ENCODE results near the gene CLSTN2.

Gene CLSTN2

DNA sequence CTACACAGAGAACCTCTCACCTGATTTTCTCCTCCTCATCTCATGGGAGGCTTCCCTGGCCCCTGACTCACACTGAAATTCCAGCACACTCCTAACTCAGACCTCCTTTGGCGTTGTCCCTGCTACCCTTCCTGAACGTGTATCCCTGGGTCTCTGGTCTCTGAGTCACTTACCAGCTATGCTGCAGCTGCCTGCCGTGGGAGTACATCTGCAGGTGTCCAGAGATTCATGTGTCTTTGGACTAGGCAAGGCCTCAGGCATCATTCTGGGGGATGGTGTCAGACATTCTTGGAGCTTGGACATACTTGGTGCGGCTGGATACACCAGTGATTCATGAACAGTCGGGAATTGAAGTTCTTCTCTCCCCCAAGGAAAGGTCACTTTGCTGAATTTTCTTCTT lies 594.1 kb downstream of the CLSTN2 start:
- no peak for DNase-seq

DNA sequence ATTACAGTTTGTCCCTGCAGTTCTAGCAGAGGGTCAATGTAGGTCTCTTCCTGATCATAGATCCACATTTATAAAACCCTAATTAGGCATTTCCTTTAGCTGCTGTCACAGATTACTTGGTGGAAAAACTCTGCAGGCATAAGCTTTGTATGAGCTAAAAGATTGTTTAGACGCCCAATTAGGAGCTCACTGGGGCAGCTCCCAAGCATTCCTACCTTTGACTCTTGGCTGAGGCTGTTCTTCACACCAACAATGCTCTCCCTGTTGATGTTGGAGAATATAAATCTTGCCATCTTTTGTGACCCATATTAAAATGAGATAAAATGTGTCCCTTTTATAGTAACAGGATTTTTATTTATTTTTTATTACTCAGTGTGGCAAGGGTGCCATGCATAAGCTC lies 594.6 kb downstream of the CLSTN2 start:
- DNase-seq = no peak

DNA sequence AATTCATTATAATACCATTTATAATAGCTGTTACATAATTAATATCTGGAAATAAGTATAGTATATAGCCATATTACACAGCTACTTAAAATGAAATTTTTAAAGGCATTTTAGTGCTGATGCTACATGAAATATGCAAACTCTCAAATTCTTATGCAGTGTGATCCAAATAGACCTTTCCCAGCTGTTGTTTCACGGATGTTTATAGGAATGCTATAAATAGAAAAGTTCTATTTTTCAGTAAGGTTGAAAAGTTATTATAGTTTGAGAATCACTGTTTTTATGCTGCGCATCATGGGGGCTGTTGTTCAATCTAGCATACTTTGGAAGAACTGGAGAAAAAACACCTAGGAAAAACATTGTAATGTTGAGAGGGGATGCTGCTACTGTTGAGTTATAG lies 595.1 kb downstream of the CLSTN2 start:
- DNase-seq = no peak

DNA sequence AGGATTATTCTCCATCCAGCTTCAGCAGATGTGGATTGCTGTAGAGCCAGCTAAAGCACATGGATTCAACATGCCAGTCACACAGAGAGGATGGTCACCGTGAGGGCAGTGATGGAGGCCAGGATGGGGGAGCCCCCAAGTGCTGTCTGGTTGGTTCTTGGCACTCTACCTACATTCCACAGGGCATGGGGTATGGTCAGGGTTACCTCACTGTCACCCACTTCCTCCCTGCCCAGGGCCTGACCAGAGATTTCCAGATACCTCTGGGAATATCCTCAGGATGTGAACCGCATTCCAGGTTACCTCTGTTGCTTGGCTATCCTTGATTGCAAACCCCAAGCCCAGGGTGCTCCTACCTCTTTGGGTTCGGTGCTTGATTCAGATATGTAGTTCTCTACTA lies 595.6 kb downstream of the CLSTN2 start:
- DNase-seq = no peak

DNA sequence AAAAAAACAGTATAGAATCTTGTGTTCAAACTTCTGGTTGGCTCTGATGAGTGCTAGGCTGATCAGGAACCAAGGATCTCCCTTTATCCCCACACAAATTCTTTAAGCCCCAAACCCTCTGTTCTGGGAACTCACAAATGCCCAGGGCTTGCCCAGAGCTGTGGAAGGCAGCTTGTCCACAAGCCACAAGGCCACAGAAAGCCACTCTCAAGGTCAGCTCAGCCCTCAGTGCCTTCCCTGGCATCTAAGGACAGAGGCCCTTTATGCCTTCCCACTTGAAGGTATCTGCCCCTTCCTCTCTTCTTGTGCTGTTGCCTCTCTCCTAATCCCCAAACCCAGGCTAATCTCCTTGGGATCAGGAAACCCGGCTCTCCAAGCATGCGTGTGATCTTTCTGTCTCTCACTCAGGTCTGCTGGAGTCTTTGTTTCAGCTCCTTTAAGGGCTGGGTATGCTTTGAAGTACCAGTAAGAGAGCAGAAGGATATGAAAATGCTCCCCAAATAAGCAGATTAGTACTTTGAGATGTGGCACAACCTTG lies 597.9 kb downstream of the CLSTN2 start:
- no peak for DNase-seq

DNA sequence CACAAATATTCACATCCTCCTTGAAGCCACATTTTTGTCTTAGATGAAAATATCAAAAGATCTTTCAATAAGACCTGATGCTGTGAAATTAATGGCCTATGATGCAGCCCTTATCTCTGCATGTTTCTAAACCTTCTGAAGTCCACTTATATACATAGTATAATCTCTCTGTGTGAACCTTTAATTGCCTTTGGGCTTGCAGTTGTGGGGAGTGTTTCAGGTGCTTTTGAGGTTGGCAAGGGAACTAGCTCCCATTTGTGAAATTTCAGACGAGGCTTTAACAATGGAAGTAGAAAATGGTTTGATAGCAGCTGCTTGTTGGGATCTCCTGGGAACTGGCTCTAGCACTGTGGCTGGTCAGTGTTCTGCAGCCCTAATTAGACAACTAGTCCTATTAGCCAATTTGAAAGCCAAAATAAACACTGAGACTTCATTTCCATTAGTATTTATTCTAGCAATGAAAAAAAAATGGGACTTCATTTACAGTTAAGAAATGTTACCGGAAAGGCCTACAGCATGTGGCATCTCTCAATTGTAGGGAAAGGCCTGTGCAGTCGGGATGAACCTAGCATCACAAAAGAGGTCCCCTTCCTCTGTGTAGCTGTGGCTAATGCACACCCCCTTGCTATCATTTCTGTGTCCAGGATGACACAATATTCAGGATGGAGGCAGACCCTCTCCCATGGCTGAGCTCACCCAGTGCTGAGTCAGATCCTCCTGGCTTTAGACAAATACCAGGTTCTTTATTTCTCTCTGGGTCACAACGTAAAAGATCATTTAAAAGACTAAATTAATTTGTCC lies 602.1 kb downstream of the CLSTN2 start:
- DNase-seq = peak; percentile 68

DNA sequence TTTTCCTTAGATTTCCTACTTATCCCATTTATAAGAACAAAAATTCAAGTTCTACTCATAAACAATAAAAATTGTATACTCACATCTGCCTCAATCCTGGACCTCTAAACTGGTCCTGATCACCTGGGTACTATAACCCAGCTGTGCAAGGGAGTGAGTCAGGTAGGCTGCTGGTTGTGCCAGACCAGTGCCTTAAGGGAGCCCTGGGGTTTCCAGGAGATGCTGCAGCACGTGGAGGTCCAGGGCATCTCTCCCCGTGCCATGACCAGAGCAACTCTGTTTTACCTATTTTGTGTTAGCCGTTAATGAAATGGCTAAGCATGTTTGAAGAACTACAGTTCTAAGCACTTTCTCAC lies 602.7 kb downstream of the CLSTN2 start:
- DNase-seq = no peak

DNA sequence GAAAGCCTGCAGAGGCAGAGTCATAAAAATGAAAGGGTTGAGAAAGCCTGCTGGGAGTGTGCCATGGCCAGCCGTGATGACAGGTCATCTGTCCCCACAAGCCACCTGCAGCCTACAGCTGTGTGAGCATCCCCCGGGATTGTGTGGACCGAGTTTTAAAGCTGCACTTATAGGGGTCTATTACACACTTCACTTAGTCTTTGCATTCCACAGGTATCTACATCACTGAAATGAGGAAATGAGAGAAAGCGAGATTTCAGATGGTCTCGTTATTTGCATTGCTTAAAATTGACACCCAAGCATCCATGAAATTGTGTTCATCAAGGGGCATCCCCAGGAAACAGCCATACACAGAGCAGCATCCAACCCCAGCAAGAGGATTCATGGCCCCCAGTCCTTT lies 605.3 kb downstream of the CLSTN2 start:
- no peak for DNase-seq

DNA sequence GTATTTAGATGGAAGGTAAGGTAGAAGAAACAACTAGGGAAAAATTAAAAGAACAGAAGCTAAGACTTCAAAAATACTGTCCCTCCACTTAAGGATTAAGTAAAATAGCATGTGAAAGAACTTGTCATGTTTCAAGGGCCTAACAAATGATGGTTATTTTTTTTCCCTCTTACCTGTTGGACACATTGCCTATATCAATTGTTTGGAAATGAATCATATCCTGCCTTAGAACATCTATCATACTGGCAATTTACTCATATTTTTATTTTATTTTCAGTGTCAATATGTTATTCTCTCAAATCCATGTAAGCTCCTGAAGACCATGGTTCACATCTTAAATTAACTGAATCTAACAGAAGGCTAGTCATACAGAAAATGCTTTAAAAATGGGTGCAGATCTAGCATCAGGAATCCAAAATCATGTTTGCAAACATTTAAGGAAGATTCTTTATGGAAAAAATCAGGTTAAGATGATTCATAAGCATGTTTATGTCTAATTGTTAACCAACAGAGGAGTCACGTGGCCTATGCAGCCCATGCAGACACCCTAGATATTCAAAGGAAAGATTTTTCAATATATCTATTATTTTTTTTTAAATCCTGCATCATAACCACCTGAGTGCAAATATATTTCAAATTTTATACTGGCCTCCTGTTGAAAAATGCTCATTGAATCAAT lies 607.1 kb downstream of the CLSTN2 start:
- DNase-seq = no peak

DNA sequence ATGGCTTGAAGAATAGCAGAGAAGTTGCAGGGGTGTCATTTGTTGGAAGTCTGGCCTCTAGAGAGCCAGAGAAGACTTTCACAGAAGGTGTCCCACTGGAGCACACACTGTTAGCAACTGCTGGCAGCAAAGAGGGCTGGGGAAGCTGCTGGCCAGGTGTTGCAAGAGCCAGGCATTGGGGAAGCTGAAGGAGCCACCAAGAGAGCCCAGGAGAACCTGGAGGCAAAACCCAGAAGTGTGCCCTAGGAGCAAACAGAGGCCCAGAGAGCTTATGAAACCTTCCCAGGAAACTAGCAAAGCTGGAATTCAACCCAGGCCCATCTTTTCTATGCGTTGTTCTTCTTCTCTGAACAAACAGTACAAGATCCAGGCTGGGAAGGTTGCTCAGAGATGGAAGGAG lies 610.2 kb downstream of the CLSTN2 start:
- DNase-seq = no peak

DNA sequence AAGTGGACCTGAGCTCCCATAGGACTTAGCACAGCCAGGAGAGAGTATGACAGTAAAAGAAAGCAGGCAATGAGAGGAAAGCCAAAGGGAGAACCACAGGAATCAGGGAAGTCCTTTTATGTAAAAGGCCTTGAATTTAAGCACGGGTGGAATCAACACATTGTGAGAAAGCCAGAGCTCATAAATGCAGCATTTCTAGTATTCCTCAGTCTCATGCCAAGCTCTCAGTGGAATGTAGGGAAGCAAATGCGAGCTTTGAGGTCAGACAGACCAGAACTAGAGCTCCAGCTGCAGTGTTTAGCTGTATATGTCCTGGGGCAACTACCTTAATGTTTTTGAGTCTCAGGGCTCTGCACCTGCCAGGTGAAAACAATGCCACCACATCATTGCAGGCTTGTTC lies 610.8 kb downstream of the CLSTN2 start:
- no peak for DNase-seq

DNA sequence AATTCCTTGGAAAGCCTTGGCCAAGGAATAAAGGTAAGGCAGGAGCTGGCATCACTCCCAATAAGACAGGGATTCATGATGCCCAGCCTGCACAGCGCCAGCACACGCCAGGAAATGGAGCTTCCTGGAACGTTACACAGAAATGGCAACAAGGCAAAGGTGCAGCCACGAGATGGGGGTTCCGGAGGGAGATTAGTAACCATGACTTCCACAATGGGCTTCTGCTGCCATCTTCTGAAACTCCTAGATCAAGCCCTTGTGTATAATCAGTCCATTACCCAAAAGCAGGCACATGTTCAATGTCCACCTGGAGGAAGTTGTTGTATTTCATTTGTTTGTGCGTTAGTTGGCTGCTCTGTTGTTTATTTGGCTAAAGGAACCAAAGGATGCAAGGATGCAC lies 611.7 kb downstream of the CLSTN2 start:
- DNase-seq = peak; percentile 37

DNA sequence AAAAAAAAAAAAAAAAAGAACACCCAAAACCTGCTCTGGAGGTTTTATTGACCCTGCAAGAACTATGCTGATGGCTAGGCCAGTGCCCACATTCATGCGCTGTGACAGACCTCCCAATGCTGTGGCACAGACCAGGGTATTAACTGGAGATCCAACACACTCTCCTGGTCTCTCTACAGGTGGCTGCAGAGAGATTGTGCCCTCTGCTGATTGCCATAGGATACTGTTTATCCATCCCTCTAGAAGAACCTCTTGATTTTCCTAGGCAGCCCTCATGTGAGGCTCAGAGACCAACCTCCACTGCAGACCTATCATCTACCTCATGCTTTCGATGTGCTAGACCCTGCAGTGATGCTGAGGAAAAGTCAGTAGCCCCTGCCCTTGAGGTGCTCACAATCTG lies 617.4 kb downstream of the CLSTN2 start:
- no peak for DNase-seq

DNA sequence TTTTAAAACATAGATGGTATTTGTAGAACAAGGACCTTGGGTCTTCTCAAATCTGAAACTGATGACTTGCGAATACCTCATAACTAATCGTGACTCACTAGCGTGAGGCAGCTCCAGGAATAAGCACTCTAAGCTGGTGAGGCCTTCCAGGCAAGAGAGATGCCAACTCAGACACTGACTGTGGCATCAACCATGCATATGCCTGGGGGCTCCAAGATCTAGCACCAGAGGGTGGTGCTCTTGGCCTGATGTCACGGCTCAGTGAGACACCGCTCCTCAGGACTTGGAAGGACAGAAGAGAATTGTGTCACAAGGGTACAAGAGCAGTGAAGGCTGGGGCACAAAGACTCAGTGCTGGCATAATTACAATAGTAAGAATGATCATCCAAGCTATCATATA lies 617.9 kb downstream of the CLSTN2 start:
- DNase-seq = no peak

DNA sequence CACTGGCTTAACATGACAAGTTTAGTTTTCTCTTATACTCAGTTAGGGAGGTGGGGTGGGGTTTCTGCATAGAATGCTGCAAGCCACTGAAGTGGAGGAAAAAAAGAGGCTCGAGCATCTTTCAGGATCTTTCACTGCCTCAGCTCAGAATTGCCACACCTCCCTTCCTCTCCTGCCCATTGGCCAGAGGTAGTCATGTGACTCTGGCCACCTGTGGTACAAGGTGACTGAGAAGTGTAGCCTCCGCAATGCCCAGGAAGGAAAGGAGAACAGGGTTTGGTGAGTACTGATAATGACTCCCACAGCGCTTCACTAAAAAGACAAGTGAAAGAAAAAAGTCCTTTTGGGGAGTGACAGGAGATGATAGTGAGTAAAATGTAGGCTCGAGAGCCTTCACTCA lies 618.6 kb downstream of the CLSTN2 start:
- DNase-seq = no peak

DNA sequence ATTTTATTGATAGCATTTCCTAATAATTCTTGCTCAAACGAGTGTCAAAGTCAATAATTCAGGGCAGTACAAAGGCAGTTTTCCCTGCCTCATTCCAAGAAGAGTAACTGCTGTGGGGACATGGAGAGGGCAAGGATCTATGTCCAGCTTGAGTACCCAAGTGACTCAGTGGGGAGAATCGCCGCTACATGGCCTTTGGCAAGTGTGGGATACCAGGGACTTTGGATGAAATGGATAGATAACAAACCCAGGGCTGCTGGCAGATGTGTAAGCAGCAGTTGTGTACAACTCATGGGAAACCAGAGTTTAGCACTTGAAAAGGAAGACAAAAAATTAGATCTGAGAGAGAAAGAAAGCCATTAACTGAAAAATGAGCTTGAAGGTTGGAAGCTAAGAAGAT lies 620.7 kb downstream of the CLSTN2 start:
- DNase-seq = no peak

DNA sequence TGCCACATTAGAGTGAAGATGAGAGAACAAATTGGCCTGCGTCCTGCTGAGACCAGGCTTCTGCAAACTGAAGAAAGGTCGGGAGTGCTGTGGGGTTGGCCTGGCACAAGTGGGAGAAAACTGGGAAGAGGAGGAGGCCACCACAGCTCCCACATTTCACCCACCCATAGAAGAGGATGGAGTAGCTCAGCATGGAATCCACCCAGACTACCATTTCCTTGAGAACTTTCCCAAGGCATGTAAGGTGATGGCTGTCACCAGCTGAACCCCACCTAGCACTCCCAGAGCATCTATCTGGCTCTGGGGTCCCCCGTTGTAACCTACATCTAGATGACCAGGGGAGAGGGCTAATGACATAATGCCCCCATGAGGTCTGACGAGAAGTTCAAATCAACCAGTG lies 622.5 kb downstream of the CLSTN2 start:
- DNase-seq = no peak

DNA sequence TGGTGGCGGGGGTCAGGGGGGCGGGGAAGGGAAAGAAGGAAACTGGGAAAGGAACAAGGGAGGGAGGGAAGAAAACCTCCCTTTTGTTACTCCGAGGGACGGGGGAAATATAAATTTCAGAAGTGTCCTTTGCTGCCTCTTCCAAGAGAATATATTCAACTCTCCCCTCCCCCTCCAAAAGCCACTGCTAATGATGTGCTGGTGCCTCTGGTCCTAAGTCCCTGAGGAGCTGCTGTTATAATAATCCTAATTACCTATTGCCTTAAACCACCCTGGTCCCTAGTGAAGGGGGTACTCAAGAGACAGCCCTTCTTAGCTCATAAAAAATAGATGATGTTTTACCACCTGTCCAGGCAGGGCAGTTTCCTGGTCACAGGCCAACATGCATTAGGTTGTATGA lies 624.6 kb downstream of the CLSTN2 start:
- no peak for DNase-seq

DNA sequence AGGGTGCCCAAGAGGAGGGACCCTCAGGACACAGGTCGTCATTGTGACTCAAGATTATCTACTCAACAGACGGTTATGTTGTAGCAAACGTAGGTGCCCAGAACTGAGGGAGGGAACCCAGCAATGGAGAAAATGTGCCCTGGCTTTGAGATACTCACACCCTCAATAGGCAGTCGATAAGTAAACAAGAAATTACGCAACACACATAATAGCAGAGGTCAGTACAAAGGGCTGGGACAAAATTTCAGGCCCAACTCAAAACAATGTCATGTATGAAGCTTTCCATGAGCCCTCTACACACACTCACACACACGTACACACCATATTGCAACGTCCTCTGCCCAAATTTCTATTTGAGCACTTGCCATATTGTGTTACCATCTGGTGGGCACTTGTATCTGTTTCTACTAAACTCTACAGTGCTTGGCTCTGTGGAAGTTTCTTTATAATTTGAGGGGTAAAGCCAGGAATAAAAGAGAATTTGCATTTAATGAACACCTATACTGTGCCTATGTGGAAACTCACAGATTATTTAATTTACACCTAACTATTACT lies 628.3 kb downstream of the CLSTN2 start:
- no peak for DNase-seq

DNA sequence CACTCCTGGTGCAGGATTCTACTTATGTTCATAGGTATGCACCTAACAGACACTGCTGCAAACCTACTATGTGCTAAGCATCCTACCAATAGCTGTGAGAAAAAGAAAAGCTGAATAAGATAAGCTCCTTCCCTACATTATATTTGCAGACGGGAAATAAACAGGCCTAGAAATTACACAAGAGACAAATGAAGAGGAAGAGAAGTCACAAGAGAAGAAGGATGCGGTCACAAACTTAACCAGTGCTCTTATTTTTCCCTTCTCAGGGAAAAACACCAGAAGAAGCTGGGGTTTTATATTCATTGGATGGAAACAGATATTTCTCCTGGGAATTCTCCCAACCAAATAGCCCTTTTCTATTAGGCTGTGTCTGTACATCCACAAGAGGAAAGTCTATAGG lies 633.1 kb downstream of the CLSTN2 start:
- DNase-seq = no peak

DNA sequence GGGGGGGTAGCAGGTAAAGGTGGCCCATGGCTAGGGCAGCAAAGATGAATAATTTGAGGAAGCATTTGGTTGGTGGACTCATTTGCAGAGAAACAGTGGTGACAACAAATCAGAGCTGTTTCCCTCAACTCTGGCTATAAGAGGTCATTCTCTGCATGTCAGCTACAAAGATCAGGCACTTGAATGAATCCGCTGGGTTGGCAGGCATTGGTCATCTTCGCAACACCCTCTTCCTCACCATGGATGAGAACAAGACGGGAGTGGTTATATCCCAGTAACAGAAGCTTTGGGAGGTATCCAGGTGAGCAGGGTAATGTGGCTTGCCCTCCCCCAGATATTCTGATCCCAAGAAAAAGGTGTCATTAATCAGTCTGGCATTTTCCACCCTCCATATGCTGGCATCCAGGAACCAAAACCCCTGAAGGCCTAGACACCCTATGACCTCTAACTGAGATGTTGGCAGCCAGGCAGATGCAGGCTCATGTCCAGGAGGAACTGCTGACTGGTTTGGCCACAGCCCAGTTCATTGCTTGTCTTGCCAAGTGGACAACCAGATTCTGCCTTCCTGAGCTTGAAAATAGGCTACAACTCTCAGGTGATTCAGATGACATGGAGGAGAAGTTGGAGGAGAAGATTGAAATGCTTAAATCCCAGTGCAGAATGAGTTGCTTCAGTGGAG lies 634.0 kb downstream of the CLSTN2 start:
- DNase-seq = no peak

DNA sequence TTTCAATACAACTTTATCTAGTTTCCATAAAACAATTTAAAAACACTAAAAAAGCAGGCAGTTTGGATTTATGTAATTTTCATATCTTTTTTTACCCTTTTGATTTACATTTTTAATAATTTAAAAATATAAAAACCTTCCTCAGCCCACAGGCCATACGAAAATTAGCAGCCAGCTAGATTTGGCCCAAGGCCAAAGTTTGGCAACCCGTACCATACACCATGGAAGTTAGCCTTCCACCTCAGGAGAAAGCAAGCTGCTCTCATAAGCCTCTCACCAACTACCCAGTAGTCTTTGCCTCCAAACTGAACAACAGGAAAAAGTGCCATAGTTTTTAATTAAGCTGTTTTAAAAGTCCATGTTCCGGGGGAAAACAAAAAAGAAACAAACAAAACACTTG lies 635.6 kb downstream of the CLSTN2 start:
- DNase-seq = no peak

DNA sequence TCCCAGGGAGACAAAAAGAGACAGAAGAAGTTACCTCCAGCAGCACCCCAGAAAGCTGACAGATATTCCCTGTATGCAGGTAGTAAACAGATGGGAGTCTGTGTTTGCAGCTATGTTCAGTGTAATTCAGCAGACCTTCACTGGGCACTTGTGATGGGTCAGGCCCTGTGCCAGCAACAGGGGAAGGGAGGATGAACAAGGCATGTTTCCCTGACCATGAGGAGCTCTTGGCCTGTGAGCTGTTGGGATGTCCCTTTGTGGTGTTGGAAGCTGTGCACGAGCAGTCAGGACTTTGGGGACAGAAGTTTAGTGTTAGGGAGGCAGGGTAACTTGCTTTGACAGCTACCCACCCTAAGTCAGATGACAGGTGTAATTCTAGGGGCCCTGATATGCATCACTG lies 636.9 kb downstream of the CLSTN2 start:
- DNase-seq = no peak

DNA sequence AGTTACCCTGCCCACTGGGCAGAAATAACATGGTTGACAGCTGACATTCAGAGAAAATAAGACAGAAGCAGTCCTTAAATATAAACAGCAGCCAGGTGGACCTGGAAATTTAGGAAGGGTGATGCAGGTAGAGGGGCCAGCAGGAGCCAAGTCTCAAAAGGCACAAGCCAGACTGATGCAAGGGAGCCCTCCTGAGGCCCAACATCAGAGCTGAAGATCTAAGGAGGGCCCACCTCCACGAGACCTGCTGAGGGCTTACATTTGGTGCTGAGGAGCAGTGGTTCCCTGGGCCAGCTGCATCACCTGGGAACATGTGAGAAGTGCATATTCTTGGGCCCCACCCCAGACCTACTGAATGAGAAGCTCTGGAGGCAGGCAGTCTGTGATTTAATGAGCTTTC lies 637.3 kb downstream of the CLSTN2 start:
- no peak for DNase-seq

All from COR-L47 (cell line).